DMS79 treated with DMSO at 0.1 percent for 48 hours (cell line): ENCODE results near the gene F8.
"Not testable (repeated sequence)": the region's sequence is repeated elsewhere in the genome, so short reads cannot be mapped to it uniquely, and the experiment has no call there.

Experiments
- DNase-seq: peaks from one replicate; lab custom pipeline; 2025; lab: John Stamatoyannopoulos, UW

Gene F8

GRCh38 chrX:155028877-155029291 is 6.4 kb upstream of the F8 start:
- no peak for DNase-seq

DNA sequence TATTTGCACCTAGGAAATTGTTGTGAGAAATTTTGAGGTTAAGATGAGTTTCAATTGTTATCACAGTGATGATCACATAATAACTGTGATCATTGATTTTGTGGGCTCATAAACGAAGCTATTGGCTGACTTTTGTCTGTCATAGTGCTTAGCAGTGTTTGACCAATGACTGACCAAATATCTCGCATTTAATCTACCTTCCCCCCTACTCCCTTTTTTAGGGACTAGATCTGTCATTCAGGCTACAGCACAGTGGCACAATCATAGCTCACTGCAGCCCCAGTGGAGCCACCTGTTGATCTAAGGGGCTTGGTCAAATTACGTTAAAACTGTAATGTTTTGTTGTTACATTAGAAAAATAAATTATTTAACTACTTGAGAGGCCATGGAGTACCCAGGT is 5.6 kb upstream of the F8 start:
- peak; percentile 5 for DNase-seq

- DNase-seq, result peak; percentile 18
Measured at GRCh38 chrX:155027509-155028066, 5.1 kb upstream of the F8 start.

DNA sequence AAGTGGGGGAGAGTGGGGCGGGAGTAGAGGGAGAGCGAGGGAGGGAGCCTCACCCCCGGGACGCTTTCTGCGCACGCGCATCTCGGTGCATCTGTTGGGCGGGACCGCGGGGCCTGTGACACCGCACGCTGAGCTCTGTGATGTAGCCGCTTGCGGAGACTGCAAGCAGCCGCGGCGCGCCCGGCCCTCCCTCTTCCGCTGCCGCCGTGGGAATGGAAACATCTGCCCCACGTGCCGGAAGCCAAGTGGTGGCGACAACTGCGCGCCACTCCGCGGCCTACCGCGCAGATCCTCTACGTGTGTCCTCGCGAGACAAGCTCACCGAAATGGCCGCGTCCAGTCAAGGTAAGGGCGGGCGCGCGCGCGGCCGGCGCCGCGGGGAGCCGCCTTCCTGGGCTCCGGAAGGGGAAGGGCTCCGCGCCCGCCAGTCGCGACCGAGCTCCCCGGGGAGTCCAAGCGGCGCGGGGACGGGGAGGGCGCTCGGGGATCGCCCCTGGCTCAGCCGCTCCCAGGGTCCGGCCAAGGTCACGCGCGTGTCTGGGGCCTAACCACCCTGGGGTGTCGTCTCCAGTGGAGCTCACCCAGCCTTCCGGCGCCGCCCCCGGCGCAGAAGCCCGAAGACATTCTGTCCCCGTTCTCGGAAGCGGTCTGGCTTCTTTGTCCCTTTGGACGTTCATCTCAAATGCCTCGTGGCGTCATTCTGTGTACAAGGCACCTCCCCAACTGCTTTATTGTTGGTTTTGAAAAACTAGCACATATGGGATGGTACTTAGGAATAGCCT is 4.4 kb upstream of the F8 start, which contains the start of gene FUNDC2:
TSS of gene FUNDC2 (plus strand) at position 118 of the 782 bp plus-strand sequence. CDS start at position 213, 95 bp downstream.
- DNase-seq, result peak; percentile 63

DNA sequence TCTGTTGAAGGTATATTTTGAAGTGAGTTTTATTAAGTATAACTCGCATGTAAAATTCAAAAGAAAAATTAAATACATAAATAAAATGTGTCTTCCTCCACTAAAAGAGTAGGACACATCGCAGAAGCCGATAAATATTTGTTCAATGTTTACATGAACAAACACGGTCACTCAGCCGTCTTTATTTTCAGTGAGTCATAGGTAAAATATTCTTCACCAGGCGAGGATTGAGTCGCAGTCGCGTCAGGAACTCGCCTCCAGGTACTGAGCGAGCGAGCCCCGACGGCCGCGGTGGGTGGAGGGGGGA is 3.9 kb upstream of the F8 start:
- DNase-seq, result no peak

GRCh38 chrX:155023907-155024833 is 1.6 kb upstream of the F8 start:
- DNase-seq, result no peak

GRCh38 chrX:155020591-155020990 is 1.9 kb downstream of the F8 start:
- DNase-seq, result no peak

- DNase-seq, result no peak
Measured at GRCh38 chrX:155009994-155010472, 12.5 kb downstream of the F8 start.

GRCh38 chrX:155008578-155008977 is 13.9 kb downstream of the F8 start:
- DNase-seq, result not testable (repeated sequence)

DNA sequence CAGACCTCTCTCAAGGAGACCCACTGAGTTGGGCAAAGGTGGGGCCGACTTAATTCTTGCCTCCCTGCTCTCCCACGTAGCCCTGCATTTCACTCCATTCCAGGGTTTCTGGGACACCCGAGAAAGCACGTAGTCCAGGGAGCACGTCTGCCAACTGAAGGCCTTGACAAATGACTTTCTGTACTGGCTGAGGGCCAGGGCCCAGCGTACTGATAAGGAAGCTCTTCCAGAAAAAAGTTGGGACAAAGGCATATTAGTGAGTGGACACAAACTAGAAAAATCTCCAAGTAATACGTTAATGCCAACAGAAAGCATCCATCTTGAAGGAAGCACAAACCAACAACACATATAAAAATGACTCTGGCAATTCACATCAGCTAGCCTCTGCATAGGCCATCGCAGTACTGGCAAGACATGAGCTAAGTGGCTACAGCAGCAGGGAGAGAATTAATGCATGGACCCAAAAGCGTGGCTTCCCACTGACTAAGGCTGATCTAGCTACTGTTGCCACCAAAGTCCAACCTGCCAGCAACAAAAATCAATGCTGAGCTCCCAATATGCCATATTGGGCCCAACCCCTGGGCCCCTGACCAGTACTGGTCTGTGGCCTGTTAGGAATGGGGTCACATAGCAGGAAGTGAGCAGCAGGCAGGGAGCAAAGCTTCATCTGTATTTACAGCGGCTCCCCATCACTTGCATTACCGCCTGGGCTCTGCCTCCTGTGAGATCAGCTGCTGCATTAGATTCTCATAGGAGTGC is 15.4 kb downstream of the F8 start:
- not testable (repeated sequence) for DNase-seq

DNA sequence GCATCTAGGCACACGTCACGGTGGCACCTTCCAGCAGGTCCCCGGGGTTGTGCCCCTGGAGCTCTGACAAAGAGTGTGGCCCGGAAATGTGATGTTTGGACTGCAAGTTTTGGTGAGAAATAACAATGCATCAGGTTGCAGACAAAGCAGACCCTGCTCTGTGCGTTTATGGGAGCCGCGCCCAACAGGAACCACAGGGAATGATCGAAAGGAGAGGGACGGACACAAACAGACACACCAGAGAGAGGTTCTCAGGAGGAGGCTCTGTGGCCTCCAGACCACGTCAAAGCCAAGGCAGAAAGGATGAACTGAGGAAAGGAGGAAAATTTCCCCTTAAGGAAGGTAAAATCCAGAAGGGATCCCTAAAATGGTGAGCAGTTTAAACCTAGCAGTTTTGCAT is 16.1 kb downstream of the F8 start:
- not testable (repeated sequence) for DNase-seq

DNA sequence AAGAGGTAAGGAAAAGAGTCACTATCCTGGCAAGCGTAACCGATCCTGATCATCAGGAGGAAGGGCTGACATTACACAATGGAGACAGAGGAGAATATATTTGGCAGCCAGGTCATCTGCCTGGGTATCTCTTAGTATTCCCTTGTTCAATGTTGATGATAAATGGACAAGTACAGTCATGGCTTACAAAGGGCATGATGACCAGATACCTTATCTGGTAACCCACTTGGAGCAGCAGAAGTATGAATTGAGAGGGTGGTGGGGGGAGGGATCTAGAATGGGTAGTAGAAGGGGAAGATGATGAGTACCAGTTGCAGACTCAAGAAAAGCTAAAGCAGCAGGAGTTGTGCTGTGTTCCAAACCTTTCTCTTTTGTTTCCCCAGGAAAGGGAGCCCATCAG is 17.3 kb downstream of the F8 start:
- no peak for DNase-seq

DNA sequence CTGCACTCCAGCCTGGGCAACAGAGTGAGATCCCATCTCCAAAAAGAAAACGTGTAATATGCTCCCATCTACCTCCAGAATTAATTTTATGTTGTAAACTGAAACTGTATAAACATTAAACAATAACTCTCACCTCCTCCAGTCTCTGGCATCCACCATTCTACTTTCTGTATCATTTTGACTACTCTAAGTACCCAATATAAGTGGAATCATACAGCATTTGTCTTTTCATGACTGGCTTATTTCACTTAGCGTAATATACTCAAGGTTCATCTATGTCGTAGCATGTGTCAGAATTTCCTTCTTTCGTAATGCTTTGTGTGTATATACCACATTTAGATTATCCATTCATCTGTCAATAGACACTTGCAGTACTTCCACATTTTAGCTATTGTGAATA is 20.6 kb downstream of the F8 start:
- no peak for DNase-seq

DNA sequence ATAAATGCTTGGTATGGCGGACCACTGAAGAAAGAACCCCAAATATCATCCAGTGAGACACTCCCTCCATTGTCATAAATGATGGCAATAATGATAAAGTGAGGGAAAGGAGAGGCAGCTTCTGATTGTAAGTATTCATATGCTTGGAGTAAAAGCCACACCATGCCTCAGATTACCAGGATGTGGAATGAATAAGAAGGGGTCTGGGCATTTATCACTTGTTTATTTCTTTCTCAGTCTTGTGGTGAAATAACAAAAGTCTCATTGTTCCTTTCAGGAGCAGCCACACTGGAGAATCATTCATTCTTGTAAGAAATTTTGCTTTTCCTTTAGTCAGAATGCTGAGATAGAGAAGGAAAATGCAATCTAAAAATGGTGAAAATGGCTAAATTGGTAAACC is 21.7 kb downstream of the F8 start:
- DNase-seq, result no peak

- no peak for DNase-seq
Measured at GRCh38 chrX:154998204-154998880, 24.2 kb downstream of the F8 start.

DNA sequence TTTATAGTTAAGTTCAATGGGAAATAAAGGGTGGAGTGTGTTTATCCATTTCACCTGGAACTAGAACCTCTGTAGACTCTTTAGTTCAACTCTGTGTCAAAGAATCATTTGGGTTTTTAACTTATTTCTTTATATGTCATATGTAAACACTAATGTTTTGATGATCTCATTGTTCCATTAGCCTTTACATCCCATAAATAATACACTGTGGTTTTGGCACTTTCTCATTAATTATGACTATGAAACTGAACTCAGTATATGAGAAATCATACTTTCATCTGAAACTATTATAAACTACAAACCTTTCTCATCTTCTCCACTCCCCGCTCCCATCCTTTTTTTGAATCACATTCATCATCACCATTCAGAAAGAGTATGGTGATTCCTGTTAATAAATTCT is 31.0 kb downstream of the F8 start:
- DNase-seq, result no peak

DNA sequence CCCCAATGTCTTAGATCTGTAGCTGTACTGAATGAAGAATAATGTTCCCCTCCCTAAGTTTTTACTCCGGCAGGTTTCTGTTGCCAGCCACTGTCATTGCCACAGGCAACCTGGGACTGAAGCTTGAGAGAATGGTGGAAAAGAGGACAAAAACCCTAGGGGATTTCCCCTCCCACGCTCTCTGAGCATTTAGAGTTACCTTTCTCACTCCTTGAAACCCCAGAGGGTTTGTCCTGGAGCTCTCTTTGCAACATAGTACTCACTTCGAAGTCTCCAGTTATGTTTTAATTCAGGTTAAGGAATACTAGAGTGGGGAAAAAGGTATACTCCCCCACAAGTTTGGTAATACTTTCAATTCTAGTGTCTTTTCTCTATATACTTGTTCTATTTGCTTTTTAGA is 31.5 kb downstream of the F8 start:
- no peak for DNase-seq

GRCh38 chrX:154990496-154990895 is 32.0 kb downstream of the F8 start:
- DNase-seq, result no peak

DNA sequence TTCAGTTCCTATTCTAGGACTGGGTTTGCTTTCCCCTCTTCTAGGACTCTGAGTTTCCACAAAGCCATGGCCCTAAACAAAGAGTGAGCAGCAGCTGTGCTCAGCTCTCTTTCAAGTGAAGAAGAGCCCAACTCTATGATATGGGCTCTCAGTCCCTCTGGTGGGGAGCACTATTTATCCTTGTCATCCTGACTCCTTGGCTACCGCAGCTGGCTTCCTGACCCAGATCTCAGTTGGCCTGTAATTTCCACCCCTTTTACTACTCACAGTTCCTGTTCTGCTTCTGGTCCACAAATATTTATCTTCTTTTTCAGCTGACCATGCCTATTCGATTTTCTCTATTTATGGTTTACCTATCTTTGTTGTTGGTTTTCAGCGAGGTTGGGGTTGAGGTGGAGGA is 33.8 kb downstream of the F8 start:
- no peak for DNase-seq

- no peak for DNase-seq
Measured at GRCh38 chrX:154987940-154988339, 34.6 kb downstream of the F8 start.

DNA sequence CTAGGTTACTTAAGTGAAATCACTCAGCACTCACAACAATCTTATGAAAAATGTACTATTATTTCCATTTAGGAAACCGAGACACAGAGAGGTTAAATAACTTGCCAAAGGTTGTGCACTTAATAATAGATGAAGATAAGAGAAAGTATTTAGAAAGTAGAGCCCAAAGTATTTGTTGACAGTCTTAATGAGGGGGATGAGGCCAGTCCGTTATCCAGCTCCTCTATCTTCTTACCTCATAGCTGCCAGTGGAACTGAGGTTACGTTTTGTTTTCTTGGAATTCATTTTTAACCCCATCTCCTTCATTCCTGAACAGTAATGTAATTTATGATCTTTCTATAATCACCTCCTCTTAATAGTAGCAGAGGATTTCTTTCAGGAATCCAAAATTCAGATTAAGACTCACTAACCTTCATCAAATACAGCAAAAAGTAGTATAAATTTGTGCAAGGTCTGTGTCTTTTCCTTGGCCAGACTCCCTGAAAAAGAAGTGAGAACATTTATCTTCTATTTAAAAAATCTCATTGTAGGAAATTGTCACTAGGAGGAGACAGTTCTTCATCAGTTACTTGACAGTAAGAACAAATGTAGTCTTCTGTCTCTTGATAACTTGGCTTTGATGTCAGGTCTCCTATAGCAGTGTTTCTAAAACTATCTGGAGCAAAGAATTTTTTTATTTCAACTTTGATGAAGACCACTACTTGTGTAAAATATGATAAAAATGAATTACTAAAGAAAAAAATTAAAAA is 35.5 kb downstream of the F8 start:
- no peak for DNase-seq
